Thyroid gland (tissue), 4 donors: Measurements from ENCODE around the gene SSC4D. TPM values are rescaled to one million over a fixed set of nuclear protein-coding genes. Genes with fewer than 3 reads are reported as not detected.
"Not testable (repeated sequence)": the region's sequence is repeated elsewhere in the genome, so short reads cannot be mapped to it uniquely, and the experiment has no call there.

ENCODE experiments used
- DNase-seq, 2 donors: peaks; one replicate each; pipeline ENCODE4 v3.0.0-alpha.2; 2019
- H3K27ac ChIP-seq, 3 donors: fragments of 200-600 bp; sonication (generic); 1 replicate in 2 of 3; 2 replicates in 1 of 3; pipeline ENCODE4 v1.5.1; 2016 to 2019; ENCODE audit warnings: mild to moderate bottlenecking in 1 of 3, moderate library complexity in 1 of 3
- H3K27me3 ChIP-seq: fragments of 200-600 bp; sonication (generic); one replicate; pipeline ENCODE4 v1.5.1; 2019
- H3K36me3 ChIP-seq, 2 donors: fragments of 200-600 bp; sonication (generic); one replicate each; pipeline ENCODE4 v1.5.1; 2016 to 2019
- H3K4me1 ChIP-seq, 2 donors: fragments of 200-600 bp; sonication (generic); one replicate each; pipeline ENCODE4 v1.5.1; 2017 to 2019
- H3K4me3 ChIP-seq, 3 donors: fragments of 200-600 bp; sonication (generic); replicated peaks in 1 of 3; 1 replicate in 2 of 3; 2 replicates in 1 of 3; pipeline ENCODE4 v1.5.1; 2016; ENCODE audit warnings: mild to moderate bottlenecking in 1 of 3
- H3K9me3 ChIP-seq: fragments of 200-600 bp; sonication (generic); one replicate; pipeline ENCODE4 v1.5.1; 2017
- CTCF ChIP-seq, 6 experiments: fragments of 200-600 bp in 3 of 6; fragments of 450-650 bp in 3 of 6; sonication (generic) in 3 of 6; IDR thresholded peaks; one replicate each; pipeline ENCODE4 v1.5.1; 2016 to 2019; ENCODE audit warnings: antibody characterized with exemption in 6 of 6, mild to moderate bottlenecking in 2 of 6, inconsistent platforms in 1 of 6, moderate library complexity in 1 of 6
- POLR2A ChIP-seq, 2 donors: fragments of 450-650 bp; IDR thresholded peaks; one replicate each; pipeline ENCODE4 v1.6.1; 2017; ENCODE audit warnings: antibody characterized with exemption in 2 of 2, mild to moderate bottlenecking in 2 of 2, moderate library complexity in 1 of 2
- WGBS, 2 donors: methylation state at CpG; one replicate each; pipeline ENCODE4 v1.1.5; 2017; 5-methylcytosine and 5-hydroxymethylcytosine counted together
- intact Hi-C: fragments of 100-400 bp; cut with DNase I; formaldehyde crosslinking; loops from one replicate; pipeline ENCODE4 v1.15.1; 2023
- total RNA-seq, 4 donors: library from RNA; depleted of rRNA; stranded (reverse); fragments of >200 nt; gene quantifications; one replicate each; pipeline ENCODE4 v1.2.3, GENCODE V29; 2016

SSC4D gene
- total RNA-seq, 4 donors from 2014 or later: 3.6 to 14.0 (median 13.4) TPM

- intact Hi-C loops: no loop called here
- no peaks in the 10 kb centered on the region for H3K27me3 ChIP-seq
Measured at GRCh38 chr7:76393116-76394031, 16.1 kb downstream of the SSC4D start.

GRCh38 chr7:76392531-76393115 is 16.9 kb downstream of the SSC4D start:
- no peak for TF ChIP-seq POLR2A (IDR thresholded peaks at IDR 0.05)
- no peak for TF ChIP-seq CTCF (IDR thresholded peaks at IDR 0.05)
- DNase-seq: no peak
- Histone ChIP-seq H3K27ac (peak overlapping the region; percentile 10 to 76 (median 46)), H3K9me3 (no peaks in the 10 kb centered on the region), H3K4me3 (peak overlapping the region in 1 of 3 donors; percentile 66), H3K27me3 (no peaks in the 10 kb centered on the region), H3K36me3 (no peaks in the 10 kb centered on the region), H3K4me1 (peaks cover 15 to 27% of the 10 kb centered on the region in 2 donors)
- 38 to 49% methylated on average over 10 to 12 of the region's 12 CpGs for WGBS, 2 donors
- intact Hi-C loops: no loop called here

More at GRCh38 chr7:76393116-76394031, 16.1 kb downstream of the SSC4D start:
- peaks cover 18 to 29% of the 10 kb centered on the region in 2 donors for H3K4me1 ChIP-seq
- no peaks in the 10 kb centered on the region for H3K36me3 ChIP-seq
- peak overlapping the region; percentile 69 to 88 (median 83) for H3K27ac ChIP-seq
- DNase-seq: peak; percentile 96
- H3K9me3 ChIP-seq: no peaks in the 10 kb centered on the region
- TF ChIP-seq POLR2A (IDR thresholded peaks at IDR 0.05) (peak; percentile 37 to 91), CTCF (IDR thresholded peaks at IDR 0.05) (peak in 1 of 6 experiments; percentile 6)
- peak overlapping the region; percentile 31 to 66 (median 45) for H3K4me3 ChIP-seq
- 13 to 25% methylated on average over 14 to 20 of the region's 99 CpGs for WGBS, 2 donors

GRCh38 chr7:76390092-76390491 is 19.4 kb downstream of the SSC4D start:
- no peaks in the 10 kb centered on the region for H3K9me3 ChIP-seq
- H3K27me3 ChIP-seq: no peaks in the 10 kb centered on the region
- H3K27ac ChIP-seq: no peak overlapping the region
- TF ChIP-seq CTCF (IDR thresholded peaks at IDR 0.05) (no peak), POLR2A (IDR thresholded peaks at IDR 0.05) (no peak)
- peaks cover 12 to 18% of the 10 kb centered on the region in 2 donors for H3K4me1 ChIP-seq
- 91 to 100% methylated on average over 3 to 13 of the region's 13 CpGs for WGBS, 2 donors
- no peaks in the 10 kb centered on the region for H3K36me3 ChIP-seq
- intact Hi-C loops: no loop called here
- no peak for DNase-seq
- H3K4me3 ChIP-seq: no peak overlapping the region

- H3K4me3 ChIP-seq, intact Hi-C loops, DNase-seq, H3K9me3 ChIP-seq, H3K36me3 ChIP-seq, H3K27me3 ChIP-seq, H3K27ac ChIP-seq: not testable (repeated sequence)
- 91 to 95% methylated on average over 6 of the region's 6 CpGs for WGBS, 2 donors
- peaks cover 11% of the 10 kb centered on the region in 2 donors for H3K4me1 ChIP-seq
Measured at GRCh38 chr7:76387789-76388188, 21.7 kb downstream of the SSC4D start.

GRCh38 chr7:76386691-76387260 is 22.7 kb downstream of the SSC4D start:
- H3K27ac ChIP-seq: no peak overlapping the region
- WGBS, 2 donors: 91 to 92% methylated on average over 10 to 11 of the region's 11 CpGs
- no peaks in the 10 kb centered on the region for H3K27me3 ChIP-seq
- DNase-seq: no peak
- TF ChIP-seq POLR2A (IDR thresholded peaks at IDR 0.05): no peak
- TF ChIP-seq CTCF (IDR thresholded peaks at IDR 0.05): no peak
- no peaks in the 10 kb centered on the region for H3K9me3 ChIP-seq
- peaks cover 7% of the 10 kb centered on the region in 2 donors for H3K4me1 ChIP-seq
- intact Hi-C loops: no loop called here
- no peak overlapping the region for H3K4me3 ChIP-seq
- no peaks in the 10 kb centered on the region for H3K36me3 ChIP-seq
